Measurements from ENCODE around the gene SLC19A1. TPM values are rescaled to one million over a fixed set of nuclear protein-coding genes. Genes with fewer than 3 reads are reported as not detected.

The SLC19A1 gene
- polyA plus RNA-seq, 3 donors: 66.1 to 70.0 (median 67.6) TPM

DNA sequence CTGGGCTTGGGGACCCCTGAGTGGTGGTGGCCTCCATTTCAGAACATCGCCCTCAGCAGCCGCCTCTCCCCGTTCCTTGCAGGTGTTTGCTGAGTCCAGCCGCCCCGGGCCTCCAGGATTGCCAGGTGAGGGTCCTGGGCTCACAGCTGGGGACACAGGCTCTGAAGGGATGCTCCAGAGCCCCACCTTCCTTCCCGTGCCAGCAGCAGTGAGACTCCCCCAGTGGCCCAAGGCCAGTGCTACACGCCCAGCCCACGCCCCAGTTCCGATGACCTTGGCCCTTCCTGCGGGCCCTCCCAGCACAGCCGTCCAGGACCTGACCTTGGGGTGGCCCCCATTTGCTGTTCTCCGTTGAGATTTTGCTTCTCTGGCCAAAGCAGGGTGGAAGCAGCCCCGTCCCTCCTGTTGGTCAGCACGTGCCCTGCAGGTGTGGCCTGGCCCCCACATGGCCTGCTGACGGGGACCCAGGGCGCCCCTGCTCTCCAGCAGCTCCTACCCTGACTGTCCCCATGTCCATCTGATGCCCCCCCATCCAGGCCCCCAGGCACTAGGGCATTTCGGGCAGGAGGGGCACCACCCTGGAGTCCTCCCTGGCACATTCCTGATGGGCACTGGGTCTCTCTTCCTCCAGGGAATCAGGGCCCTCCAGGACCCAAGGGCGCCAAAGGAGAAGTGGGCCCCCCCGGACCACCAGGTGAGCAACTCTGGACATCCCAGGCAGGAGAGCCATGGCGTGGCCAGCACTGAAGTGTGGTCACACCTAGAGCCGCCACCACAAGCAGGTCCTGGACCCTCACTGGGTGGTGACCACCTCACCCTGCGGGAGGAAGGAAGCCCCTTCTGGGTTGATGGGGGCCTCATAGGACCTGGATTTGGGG is 45.0 kb downstream of the SLC19A1 start:
- no peak for DNase-seq (ENCODE audit: low read depth in 3 of 3, low spot score in 2 of 3)

DNA sequence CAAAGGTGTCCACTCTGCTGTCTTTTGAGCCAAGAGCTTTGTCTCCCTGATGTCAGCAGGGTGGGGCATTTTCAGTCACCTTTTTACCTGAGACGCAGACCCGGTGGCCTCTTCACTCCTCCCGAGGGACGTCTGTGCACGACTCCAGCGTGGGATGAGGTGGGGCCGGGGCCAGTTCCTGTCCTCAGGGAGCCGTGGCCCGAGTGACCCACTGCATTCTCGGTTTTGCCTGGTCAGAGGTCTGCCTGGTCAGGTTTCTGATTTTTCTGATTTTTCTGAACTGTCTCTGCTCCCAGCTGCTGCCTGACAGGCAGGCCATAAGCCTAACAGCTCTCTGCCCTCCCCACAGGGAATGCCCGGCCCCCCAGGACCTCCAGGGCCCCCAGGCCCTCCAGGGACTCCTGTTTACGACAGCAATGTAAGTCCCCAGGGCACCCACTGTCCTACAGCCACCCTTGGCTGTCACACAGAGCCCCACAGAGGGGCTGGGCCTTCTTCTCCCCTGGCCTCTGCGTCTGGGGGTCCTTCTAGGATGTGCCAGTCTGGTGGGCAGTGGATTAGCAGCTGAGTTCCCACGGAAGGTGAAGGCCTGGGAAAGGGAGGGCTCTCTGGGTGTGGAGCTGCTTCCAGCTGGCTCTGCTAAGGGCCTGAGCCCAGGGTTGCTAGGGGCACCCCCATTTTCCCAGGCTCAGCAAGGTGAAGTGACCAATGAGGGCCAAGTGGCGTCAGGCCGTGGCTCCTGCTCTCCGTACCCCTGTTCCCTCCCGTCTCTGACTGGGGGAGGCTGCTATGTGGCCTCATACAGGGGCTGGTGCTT is 45.9 kb downstream of the SLC19A1 start:
- no peak for DNase-seq (ENCODE audit: low read depth in 3 of 3, low spot score in 2 of 3)

DNA sequence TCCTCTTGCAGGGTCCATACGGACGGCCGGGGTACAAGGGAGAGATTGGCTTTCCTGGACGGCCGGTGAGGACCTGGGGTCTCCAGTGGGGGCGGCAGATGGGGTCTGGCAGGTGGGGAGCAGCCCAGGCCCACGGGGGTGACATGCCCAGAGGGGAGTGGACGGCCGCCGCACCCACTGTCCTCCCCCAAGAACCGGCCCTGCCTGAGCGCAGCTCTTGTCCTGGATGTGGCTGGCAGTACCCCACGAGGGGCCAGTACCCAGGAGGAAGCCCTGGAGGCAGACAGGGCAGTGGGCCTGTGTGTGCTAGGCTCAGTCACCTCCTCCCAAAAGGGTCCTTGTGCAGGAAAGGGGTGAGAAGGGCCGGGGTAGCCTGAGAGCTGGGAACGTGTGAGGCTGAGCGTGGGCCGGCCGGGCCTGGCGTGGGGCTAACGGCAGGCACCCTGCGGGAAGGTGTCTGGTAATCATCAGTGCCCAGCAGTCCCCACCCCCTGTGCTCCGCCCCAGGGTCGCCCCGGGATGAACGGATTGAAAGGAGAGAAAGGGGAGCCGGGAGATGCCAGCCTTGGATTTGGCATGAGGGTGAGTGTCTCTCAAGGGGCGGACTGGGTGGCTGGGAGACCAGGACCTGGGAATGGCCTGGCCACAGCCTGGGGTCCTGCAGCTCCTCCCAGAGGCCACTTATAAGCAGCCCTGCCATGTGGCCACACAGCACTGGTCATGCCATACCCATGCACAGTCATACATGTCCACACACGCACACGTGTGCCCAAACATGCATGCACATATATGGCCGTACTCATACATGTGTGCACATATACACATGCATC is 47.2 kb downstream of the SLC19A1 start:
- DNase-seq (ENCODE audit: low read depth in 3 of 3, low spot score in 2 of 3): no peak

DNA sequence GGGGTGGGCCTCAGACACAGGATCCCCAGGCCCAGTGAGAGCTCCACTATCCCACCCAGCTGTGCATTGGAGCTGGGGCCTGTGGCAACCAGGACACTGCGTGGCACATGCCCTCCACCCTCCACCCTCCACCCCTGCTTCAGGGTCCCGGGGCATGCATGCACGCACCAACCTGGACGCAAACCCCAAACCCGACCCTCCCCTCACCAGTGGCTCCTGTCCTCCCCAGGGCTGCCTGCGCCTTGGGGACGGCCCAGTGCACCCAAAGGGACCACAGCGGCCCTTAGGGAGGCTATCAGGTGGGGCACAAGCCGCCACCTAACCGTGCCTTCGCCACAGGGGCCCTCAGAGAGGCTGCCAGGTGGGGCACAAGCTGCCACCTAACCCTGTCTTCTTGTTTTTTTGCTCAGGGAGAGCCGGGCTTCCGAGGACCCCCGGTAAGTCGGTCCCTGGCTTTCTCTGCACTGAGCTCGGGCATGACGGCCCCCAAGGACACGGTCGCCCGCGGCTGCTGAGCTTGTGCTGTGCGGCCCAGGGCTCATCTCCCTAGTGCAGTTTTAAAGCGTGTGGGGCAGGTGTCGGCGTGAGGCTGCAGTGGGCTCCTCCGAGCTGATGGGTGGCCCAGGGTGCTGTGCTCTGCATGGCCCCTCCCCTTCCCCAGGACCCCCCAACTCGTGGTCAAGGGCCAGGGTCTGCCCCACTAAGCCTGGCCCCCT is 47.9 kb downstream of the SLC19A1 start:
- no peak for DNase-seq (ENCODE audit: low read depth in 3 of 3, low spot score in 2 of 3)

DNA sequence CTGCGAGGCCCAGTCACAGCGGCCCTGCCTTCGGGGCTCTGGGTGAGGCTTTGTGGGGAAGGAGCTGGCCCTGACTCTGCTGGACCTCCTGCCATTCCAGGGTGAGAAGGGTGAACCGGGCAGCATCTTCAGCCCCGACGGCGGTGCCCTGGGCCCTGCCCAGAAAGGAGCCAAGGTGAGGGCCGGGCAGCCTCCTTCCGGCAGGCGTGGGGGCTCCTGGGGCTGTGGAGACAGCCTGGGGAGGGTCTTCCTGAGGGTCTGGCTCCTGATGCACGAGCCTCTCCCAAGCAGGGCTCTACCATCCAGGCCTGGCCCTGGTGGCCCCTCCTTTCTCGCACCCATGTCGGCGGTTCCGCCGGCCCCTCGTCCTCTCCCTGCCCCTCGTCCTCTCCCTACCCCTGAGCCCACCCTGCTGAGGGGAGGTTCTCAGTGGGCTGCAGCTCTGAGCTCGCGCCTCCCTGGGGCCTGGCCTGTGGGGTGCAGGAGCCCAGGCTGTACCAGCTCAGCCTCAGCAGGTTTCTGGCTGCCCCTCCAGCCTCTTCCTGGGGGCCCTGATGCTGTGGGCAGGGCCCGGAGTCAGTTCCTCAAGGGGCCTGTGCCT is 48.7 kb downstream of the SLC19A1 start:
- no peak for DNase-seq (ENCODE audit: low read depth in 3 of 3, low spot score in 2 of 3)

DNA sequence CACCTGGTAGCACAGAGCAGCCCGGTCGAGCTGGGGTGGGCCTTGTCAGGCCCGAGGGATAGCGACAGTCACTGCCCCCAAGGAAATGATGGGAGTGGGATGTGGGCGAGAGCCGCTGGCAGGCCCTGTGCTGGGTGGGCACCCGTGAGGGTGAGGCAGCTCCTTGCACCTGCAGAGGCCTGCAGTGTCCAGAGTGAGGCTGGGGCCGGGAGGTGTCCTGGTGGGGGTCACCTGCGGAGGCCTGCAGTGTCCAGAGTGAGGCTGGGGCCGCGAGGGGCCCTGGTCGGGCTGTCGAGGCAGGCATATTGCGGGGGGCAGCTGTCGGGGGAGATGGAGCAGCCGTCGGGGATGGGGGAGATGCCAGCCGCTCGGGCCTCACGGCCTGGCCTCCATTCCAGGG is 49.5 kb downstream of the SLC19A1 start:
- DNase-seq (ENCODE audit: low read depth in 3 of 3, low spot score in 2 of 3): no peak

DNA sequence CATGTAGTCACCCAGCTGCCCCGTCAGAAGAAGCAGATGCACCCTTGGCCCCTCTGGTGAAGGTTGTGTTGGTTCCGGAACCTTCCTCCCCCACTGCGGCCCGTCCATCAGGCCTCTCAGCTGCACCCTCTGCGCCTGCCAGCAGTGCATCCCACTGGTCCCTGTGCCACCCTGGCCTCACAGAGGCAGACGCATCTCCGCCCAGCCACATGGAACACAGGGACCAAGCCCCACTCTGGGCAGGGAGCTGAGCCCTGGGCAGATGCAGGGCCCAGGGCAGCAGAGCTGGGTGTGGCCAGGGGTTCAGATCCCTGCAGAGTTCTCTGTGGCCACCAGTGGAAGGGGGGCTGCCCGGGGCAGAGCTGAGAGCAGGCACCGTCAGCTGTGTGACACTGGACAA is 50.6 kb downstream of the SLC19A1 start:
- no peak for DNase-seq (ENCODE audit: low read depth in 3 of 3, low spot score in 2 of 3)

DNA sequence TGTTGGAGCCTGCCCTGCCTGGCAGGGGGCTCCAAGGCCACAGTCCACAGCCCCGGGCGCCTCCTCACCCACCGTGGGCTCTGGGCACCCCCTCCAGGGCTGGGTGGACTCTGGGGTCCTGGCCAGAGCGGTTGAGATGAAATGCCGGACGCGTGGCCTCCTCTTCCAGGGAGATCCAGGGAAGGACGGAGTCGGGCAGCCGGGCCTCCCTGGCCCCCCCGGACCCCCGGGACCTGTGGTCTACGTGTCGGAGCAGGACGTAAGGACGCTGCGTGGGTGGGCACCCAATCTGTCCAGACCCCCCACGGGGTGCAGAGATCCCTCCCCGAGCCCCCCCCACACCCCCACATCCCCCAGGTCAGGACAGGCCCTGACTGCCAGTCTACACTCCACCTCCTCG is 51.2 kb downstream of the SLC19A1 start:
- DNase-seq (ENCODE audit: low read depth in 3 of 3, low spot score in 2 of 3): no peak

DNA sequence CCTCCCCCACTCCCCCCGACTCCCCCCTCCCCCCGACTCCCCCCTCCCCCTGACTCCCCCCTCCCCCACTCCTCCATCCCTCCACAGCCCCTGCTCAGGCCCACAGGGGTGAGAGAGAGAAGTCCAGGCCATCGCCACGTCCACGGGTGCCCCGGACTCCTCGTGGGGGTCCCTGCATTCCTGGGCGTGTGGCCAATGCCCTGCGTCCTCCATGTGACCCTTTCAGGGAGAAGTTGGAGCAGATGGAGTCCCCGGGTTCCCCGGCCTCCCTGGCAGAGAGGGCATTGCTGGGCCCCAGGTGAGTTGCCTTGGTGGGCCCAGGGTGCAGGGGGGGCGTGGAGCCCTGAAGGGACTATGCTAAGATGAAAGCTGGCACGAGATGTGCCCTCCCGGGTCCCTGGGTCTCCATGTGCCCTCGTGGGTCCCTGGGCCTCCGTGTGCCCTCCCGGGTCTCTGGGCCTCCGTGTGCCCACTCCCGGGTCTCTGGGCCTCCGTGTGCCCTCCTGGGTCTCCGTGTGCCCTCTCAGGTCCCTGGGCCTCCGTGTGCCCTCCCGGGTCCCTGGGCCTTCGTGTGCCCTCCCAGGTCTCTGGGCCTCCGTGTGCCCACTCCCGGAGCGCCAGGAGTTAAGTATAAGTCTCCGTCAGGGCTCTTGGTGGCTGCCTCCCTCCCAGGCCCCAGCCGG is 52.0 kb downstream of the SLC19A1 start:
- no peak for DNase-seq (ENCODE audit: low read depth in 3 of 3, low spot score in 2 of 3)

DNA sequence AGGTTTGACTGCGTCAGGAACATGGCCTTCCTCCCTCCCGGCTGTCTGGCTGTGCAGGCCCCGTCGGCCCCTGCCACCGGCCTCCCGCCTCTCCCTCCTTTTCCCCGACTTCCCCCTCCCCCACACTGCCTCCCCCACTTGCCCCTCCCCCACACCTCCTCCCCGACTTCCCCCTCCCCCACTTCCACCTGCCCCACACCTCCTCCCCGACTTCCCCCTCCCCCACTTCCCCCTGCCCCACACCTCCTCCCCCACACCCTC is 52.6 kb downstream of the SLC19A1 start:
- DNase-seq (ENCODE audit: low read depth in 3 of 3, low spot score in 2 of 3): no peak

DNA sequence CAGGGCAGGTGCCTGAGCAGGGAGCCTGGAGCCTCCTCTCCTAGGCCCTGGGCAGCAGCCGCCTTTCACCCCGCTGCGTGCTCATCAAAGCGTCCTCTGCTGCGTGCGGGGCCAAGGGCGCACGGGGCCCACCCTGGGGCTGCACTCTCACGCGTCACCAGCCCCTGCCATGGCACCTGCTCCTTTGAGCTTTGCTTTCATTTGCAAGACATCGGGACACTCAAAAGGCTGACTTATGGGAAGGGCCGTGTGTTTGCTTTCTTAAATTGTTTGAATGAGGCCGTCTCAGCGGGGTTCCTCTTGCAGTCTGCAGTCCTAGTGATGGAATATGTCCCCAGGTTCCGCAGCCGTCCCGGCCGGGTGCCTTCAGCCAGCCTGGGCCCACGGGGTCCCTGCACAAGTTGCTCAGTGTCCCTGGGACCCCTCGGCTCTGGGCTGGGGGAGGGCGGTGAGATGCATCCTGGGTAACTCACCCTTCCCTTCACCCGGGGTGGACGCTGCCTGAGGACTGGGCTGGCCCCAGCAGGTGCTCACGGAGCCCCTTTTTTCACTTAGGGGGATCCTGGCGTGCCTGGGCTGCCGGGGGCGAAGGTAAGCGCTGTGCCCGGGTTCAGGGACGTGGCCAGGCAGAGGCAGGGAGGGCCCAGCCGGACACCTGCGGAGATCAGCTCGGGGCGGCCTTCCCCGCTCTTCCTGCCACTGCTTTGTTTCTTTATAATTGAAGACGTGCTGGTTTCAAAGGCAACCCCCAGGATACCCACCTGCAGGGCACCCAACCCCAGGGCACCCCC is 53.1 kb downstream of the SLC19A1 start:
- DNase-seq (ENCODE audit: low read depth in 3 of 3, low spot score in 2 of 3): no peak

DNA sequence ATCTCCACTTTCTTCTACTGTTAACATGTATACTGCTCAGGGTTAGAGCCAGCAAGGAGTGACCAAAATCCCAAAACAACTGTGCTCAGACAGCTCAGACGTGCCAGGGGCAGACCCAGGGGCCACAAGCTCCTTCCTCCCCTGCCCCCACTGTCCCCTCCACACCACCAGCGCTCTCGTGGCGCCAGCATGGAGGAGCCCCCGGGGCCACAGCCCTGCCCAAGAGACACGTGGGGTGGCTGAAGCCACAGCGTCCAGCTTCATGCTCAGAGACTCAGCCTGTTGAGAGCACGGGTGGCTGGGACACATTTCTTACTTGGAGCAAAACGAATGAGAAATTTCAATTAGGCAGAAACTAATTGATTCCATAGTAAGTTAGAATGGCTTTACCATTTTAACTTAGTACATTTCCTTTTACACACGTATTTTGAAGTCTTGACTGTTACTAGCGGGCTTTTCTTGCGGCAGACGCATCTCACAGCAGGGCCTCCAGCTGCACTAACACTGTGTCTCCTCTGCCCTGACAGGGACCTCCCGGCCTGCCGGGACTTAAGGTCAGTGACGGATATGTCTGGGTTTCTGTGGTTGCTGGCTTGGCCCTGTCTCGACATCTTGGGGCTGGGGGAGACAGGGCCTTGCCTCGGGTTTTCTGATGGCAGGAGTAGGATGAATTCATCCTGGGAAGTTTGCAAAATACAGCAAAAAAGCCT is 54.2 kb downstream of the SLC19A1 start:
- no peak for DNase-seq (ENCODE audit: low read depth in 3 of 3, low spot score in 2 of 3)

DNA sequence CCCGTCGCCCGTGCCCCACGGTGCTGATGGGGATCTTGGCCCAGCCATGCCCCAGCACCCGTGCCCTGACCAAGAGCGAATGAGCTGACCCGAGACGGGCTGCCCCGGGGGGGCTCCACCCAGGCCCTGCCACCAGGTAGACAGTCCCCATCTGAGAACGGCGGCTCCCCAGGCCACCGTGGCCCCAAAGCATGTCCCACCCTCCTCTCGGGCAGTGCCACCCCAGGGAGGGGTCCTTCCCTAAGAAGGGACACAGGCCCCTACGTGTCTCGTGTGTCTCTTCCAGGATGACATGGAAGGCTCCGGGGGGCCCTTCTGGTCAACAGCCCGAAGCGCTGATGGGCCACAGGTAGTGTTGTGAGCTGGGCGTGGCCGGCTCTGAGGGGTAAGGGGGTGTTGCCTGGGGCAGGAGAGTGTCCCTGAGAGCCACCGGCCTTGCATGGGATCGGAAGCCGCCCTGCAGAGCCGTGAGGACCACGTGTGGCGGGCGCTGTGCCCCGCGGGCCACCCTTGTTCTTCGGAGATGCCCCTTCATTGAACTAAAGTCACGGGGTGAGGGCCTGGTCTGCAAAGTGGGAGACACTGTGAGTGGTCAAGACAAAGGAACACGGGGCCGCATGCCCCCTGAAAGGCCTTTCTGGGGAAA is 55.0 kb downstream of the SLC19A1 start:
- DNase-seq (ENCODE audit: low read depth in 3 of 3, low spot score in 2 of 3): no peak

DNA sequence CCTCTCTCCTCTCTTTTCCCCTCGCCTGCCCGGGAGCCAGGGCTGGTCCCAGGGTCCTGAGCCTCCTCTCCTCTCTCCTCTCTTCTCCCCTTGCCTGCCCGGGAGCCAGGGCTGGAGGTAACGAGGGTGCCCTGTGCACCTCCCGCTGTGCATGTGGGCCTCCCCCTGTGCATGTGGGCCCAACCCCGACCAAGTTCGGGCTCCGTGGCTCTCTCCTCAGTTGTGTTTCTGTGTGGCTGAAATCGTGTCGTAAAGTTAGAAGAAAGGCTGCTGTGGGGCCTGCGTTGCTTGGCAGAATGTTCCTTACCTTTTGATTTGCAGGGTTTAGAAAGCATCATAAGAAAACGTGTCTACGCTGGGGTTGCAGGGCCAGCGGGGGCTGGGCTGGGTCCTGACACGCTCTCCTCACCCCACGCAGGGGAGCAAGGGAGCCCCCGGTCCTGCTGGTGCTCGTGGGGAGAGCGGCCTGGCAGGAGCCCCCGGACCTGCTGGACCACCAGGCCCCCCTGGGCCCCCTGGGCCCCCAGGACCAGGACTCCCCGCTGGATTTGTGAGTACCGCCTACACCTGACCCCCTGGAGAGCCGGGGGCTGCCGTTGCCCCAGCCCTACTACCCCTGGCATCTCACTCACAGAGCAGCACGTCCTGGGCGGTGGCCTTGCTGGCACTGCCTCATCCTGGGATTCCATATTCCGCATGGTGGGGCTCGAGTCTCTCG is 55.6 kb downstream of the SLC19A1 start:
- no peak for DNase-seq (ENCODE audit: low read depth in 3 of 3, low spot score in 2 of 3)

DNA sequence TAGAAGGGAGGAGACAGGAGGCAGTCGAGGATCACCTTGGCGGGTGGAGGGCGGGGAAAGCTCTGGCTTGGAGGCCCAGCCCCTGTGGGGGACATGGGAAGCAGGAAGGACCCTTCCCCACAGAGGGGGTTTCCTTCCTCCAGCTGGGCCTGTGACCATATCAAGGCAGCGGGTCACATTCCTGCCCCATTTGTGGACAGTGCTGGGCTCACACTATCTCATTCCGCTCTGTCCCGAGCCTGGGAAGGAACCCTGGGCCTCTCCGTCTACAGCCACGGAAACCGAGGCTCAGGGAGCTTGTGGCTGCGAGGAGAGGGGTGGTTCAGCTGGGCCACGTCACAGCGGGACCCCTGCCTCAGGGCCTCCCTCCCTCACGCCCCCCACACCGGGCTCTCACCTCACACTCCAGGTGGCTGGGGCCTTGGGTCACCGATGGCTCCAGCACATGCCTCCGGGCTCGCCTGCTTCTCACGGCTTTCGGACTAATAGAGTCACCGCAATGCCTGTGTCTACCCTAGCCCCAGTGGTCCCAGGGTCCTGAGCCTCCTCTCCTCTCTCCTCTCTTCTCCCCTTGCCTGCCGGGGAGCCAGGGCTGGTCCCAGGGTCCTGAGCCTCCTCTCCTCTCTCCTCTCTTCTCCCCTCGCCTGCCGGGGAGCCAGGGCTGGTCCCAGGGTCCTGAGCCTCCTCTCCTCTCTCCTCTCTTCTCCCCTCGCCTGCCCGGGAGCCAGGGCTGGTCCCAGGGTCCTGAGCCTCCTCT is 56.4 kb downstream of the SLC19A1 start:
- DNase-seq (ENCODE audit: low read depth in 3 of 3, low spot score in 2 of 3): no peak

DNA sequence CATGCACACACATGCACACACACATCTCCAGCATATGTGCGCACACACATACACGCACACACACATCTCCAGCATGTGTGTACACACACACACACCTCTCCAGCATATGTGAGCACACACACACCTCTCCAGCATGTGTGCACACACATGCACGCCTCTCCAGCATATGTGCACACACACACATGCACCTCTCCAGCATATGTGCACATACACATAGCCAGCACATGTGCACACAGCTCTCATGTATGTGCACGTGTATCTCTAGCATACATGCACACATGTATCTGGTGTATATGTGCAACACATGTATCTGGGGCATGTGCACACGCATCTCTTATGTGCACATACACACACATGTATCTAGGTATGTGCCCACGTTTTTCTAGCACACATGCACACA is 57.9 kb downstream of the SLC19A1 start:
- DNase-seq (ENCODE audit: low read depth in 3 of 3, low spot score in 2 of 3): no peak
